Measurements from ENCODE around the gene RNF223. TPM values are rescaled to one million over a fixed set of nuclear protein-coding genes. Genes with fewer than 3 reads are reported as not detected.

RNF223 gene
- total RNA-seq, 1 donor from 2014 or later: not detected

Other genes with a start within 250 kb of the RNF223 start
- not detected in 2 replicates for gene SAMD11, start 150.4 kb downstream of the RNF223 start, total RNA-seq
- 90.0 and 93.1 TPM in 2 replicates for gene NOC2L, start 115.0 kb downstream of the RNF223 start, total RNA-seq
- 26.0 and 28.3 TPM in 2 replicates for gene KLHL17, start 113.7 kb downstream of the RNF223 start, total RNA-seq
- gene PLEKHN1, start 107.8 kb downstream of the RNF223 start, total RNA-seq: 2.2 and 2.4 TPM in 2 replicates
- not detected in 2 replicates for gene PERM1, start 92.2 kb downstream of the RNF223 start, total RNA-seq
- gene HES4, start 74.2 kb downstream of the RNF223 start, total RNA-seq: 0.39 and 0.46 TPM in 2 replicates
- 210 and 211 TPM in 2 replicates for gene ISG15, start 60.8 kb downstream of the RNF223 start, total RNA-seq
- gene AGRN, start 54.2 kb downstream of the RNF223 start, total RNA-seq: 12.7 and 12.9 TPM in 2 replicates
- 22.9 and 23.7 TPM in 2 replicates for gene C1orf159, start 41.8 kb upstream of the RNF223 start, total RNA-seq
- gene TTLL10, start 99.6 kb upstream of the RNF223 start, total RNA-seq: 1.7 and 3.7 TPM in 2 replicates
- gene TNFRSF18, start 132.3 kb upstream of the RNF223 start, total RNA-seq: 175 and 176 TPM in 2 replicates
- 406 and 418 TPM in 2 replicates for gene TNFRSF4, start 139.8 kb upstream of the RNF223 start, total RNA-seq
- gene SDF4, start 157.7 kb upstream of the RNF223 start, total RNA-seq: 161 and 167 TPM in 2 replicates
- gene B3GALT6, start 157.9 kb upstream of the RNF223 start, total RNA-seq: 30.8 and 32.5 TPM in 2 replicates
- 1.5 and 3.5 TPM in 2 replicates for gene C1QTNF12, start 172.4 kb upstream of the RNF223 start, total RNA-seq
- 85.1 and 87.7 TPM in 2 replicates for gene UBE2J2, start 199.5 kb upstream of the RNF223 start, total RNA-seq
- gene SCNN1D, start 206.1 kb upstream of the RNF223 start, total RNA-seq: 2.8 and 4.6 TPM in 2 replicates
- 60.9 and 62.5 TPM in 2 replicates for gene ACAP3, start 233.6 kb upstream of the RNF223 start, total RNA-seq
- 19.2 and 20.6 TPM in 2 replicates for gene PUSL1, start 234.3 kb upstream of the RNF223 start, total RNA-seq